Thymus (tissue), 11 donors: ENCODE measurements around the gene WDFY3. TPM values are rescaled to one million over a fixed set of nuclear protein-coding genes. Genes with fewer than 3 reads are reported as not detected.

Source experiments
- DNase-seq, 9 donors: peaks; one replicate each; pipeline ENCODE4 v3.0.0-alpha.2; 2013; ENCODE audit warnings: low spot score in 9 of 9, low read depth in 6 of 9, missing footprints in 1 of 9
- H3K27ac ChIP-seq, 2 donors: one replicate each; pipeline ENCODE4 v1.5.1; 2013; ENCODE audit warnings: control low read depth in 1 of 2, low read depth in 1 of 2, low read length in 1 of 2, mild to moderate bottlenecking in 1 of 2, moderate library complexity in 1 of 2
- H3K27me3 ChIP-seq, 2 donors: one replicate each; pipeline ENCODE4 v1.5.1; 2013; ENCODE audit warnings: low read length in 1 of 2; ENCODE audit not compliant: control insufficient read depth in 2 of 2, insufficient read depth in 1 of 2
- H3K36me3 ChIP-seq, 2 donors: one replicate each; pipeline ENCODE4 v1.5.1; 2013; ENCODE audit warnings: low read length in 1 of 2, mild to moderate bottlenecking in 1 of 2, moderate library complexity in 1 of 2; ENCODE audit not compliant: control insufficient read depth in 2 of 2, insufficient read depth in 2 of 2
- H3K4me1 ChIP-seq, 2 donors: one replicate each; pipeline ENCODE4 v1.5.1; 2013; ENCODE audit warnings: low read length in 2 of 2; ENCODE audit not compliant: control insufficient read depth in 2 of 2, insufficient read depth in 2 of 2
- H3K4me3 ChIP-seq, 2 donors: one replicate each; pipeline ENCODE4 v1.5.1; 2013; ENCODE audit warnings: low read length in 2 of 2, control low read depth in 1 of 2, mild to moderate bottlenecking in 1 of 2
- H3K9me3 ChIP-seq, 2 donors: one replicate each; pipeline ENCODE4 v1.5.1; 2013; ENCODE audit warnings: low read length in 1 of 2, mild to moderate bottlenecking in 1 of 2; ENCODE audit not compliant: control insufficient read depth in 2 of 2, insufficient read depth in 1 of 2
- whole genome bisulfite sequencing: extraction: QIAGEN DNeasy Blood & Tissue Kit; methylation state at CpG from one replicate; pipeline ENCODE4 v1.1.7; 2013; 5-methylcytosine and 5-hydroxymethylcytosine counted together
- polyA plus RNA-seq: library from polyadenylated mRNA; stranded (reverse); fragments of 200-250 nt; gene quantifications from one replicate; pipeline ENCODE4 v1.2.3, GENCODE V29; 2013
- total RNA-seq: library from RNA; stranded (reverse); fragments of 120-200 nt; gene quantifications from one replicate; pipeline ENCODE4 v1.2.4, GENCODE V29; 2013
- donor health status: healthy.

The WDFY3 gene
- total and polyA plus RNA-seq, 2 donors: 4.8 to 8.3 TPM

GRCh38 chr4:84936123-84936522 is 30.4 kb downstream of the WDFY3 start:
- Histone ChIP-seq H3K27ac (no peak overlapping the region), H3K36me3 (no peaks in the 10 kb centered on the region), H3K9me3 (no peaks in the 10 kb centered on the region), H3K4me3 (no peak overlapping the region), H3K4me1 (no peaks in the 10 kb centered on the region), H3K27me3 (no peaks in the 10 kb centered on the region)
- DNase-seq: no peak
- WGBS: 94% methylated on average over 2 of the region's 2 CpGs

GRCh38 chr4:84932462-84932861 is 34.0 kb downstream of the WDFY3 start:
- Histone ChIP-seq H3K27me3 (no peaks in the 10 kb centered on the region), H3K9me3 (no peaks in the 10 kb centered on the region), H3K4me1 (no peaks in the 10 kb centered on the region), H3K36me3 (no peaks in the 10 kb centered on the region), H3K4me3 (no peak overlapping the region), H3K27ac (no peak overlapping the region)
- WGBS: 98% methylated on average over 1 of the region's 1 CpG
- no peak for DNase-seq

- H3K4me1 ChIP-seq: no peaks in the 10 kb centered on the region
- H3K9me3 ChIP-seq: no peaks in the 10 kb centered on the region
- H3K27ac ChIP-seq: no peak overlapping the region
- H3K4me3 ChIP-seq: no peak overlapping the region
- no peaks in the 10 kb centered on the region for H3K36me3 ChIP-seq
- DNase-seq: no peak
- H3K27me3 ChIP-seq: no peaks in the 10 kb centered on the region
- whole genome bisulfite sequencing: 95% methylated on average over 3 of the region's 3 CpGs
Observed at GRCh38 chr4:84931961-84932360, 34.5 kb downstream of the WDFY3 start.

GRCh38 chr4:84931274-84931673 is 35.2 kb downstream of the WDFY3 start:
- H3K4me1 ChIP-seq: no peaks in the 10 kb centered on the region
- WGBS: 96% methylated on average over 2 of the region's 2 CpGs
- H3K4me3 ChIP-seq: no peak overlapping the region
- no peaks in the 10 kb centered on the region for H3K36me3 ChIP-seq
- DNase-seq: no peak
- no peak overlapping the region for H3K27ac ChIP-seq
- H3K27me3 ChIP-seq: no peaks in the 10 kb centered on the region
- no peaks in the 10 kb centered on the region for H3K9me3 ChIP-seq

GRCh38 chr4:84928089-84928488 is 38.4 kb downstream of the WDFY3 start:
- Histone ChIP-seq H3K36me3 (no peaks in the 10 kb centered on the region), H3K4me1 (no peaks in the 10 kb centered on the region), H3K27me3 (no peaks in the 10 kb centered on the region), H3K27ac (no peak overlapping the region), H3K4me3 (no peak overlapping the region), H3K9me3 (no peaks in the 10 kb centered on the region)
- WGBS: 94% methylated on average over 5 of the region's 5 CpGs
- no peak for DNase-seq

GRCh38 chr4:84927428-84927827 is 39.1 kb downstream of the WDFY3 start:
- H3K9me3 ChIP-seq: no peaks in the 10 kb centered on the region
- H3K36me3 ChIP-seq: no peaks in the 10 kb centered on the region
- H3K27me3 ChIP-seq: no peaks in the 10 kb centered on the region
- H3K4me1 ChIP-seq: no peaks in the 10 kb centered on the region
- no peak overlapping the region for H3K4me3 ChIP-seq
- 87% methylated on average over 2 of the region's 2 CpGs for WGBS
- H3K27ac ChIP-seq: no peak overlapping the region
- no peak for DNase-seq

GRCh38 chr4:84925558-84925957 is 40.9 kb downstream of the WDFY3 start:
- H3K36me3 ChIP-seq: no peaks in the 10 kb centered on the region
- H3K4me1 ChIP-seq: no peaks in the 10 kb centered on the region
- no peak for DNase-seq
- no peak overlapping the region for H3K27ac ChIP-seq
- H3K9me3 ChIP-seq: no peaks in the 10 kb centered on the region
- no peak overlapping the region for H3K4me3 ChIP-seq
- WGBS: 96% methylated on average over 1 of the region's 1 CpG
- H3K27me3 ChIP-seq: no peaks in the 10 kb centered on the region

- Histone ChIP-seq H3K36me3 (no peaks in the 10 kb centered on the region), H3K27ac (no peak overlapping the region), H3K4me1 (no peaks in the 10 kb centered on the region), H3K27me3 (no peaks in the 10 kb centered on the region), H3K9me3 (no peaks in the 10 kb centered on the region), H3K4me3 (no peak overlapping the region)
- 92% methylated on average over 1 of the region's 1 CpG for WGBS
- DNase-seq: no peak
Observed at GRCh38 chr4:84924434-84924833, 42.1 kb downstream of the WDFY3 start.

- H3K27ac ChIP-seq: no peak overlapping the region
- H3K9me3 ChIP-seq: no peaks in the 10 kb centered on the region
- no peaks in the 10 kb centered on the region for H3K36me3 ChIP-seq
- H3K4me3 ChIP-seq: no peak overlapping the region
- H3K4me1 ChIP-seq: no peaks in the 10 kb centered on the region
- 94% methylated on average over 3 of the region's 3 CpGs for WGBS
- DNase-seq: no peak
- no peaks in the 10 kb centered on the region for H3K27me3 ChIP-seq
Observed at GRCh38 chr4:84920617-84921016, 45.9 kb downstream of the WDFY3 start.
